ENCODE data around the gene RETREG1.

DNA sequence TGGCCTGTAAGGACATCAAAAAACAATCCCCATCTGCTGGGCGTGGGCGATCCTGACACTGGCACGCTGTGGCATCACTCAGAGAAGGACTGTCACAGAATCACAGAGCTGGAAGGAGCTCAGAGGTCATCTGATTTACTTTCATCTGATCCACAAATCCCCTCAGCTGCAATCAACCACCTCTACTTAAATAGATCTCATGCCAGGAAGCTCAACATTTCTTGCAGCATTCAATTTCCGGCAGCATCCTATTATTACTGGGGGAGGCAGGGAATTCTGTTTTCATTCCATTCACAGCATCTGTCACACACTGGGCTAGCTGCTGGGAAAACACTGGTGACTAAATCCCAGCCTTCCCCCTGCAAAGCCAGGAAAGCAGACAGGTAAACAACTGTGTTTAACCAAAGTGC, 38.3 kb downstream of the RETREG1 start:
- no peak for TF ChIP-seq EZH2 (IDR thresholded peaks at IDR 0.05)
- TF ChIP-seq POLR2AphosphoS5 (IDR thresholded peaks at IDR 0.05; ENCODE audit: borderline replicate concordance, low read depth, low read length), result no peak
